Hematopoietic multipotent progenitor cell treated with erythropoietin and hydrocortisone succinate and interleukin-3 and kit ligand, for 4 days (in vitro differentiated cells): ENCODE measurements around the gene EPHA4.

Experiments used
- DNase-seq: peaks from one replicate; pipeline ENCODE4 v3.0.0-alpha.2; 2015

Gene EPHA4

GRCh38 chr2:221464971-221465370 is 107.1 kb downstream of the EPHA4 start:
- no peak for DNase-seq

GRCh38 chr2:221463241-221463896 is 108.7 kb downstream of the EPHA4 start:
- peak; percentile 33 for DNase-seq

GRCh38 chr2:221461901-221462300 is 110.2 kb downstream of the EPHA4 start:
- no peak for DNase-seq

GRCh38 chr2:221460136-221460535 is 112.0 kb downstream of the EPHA4 start:
- no peak for DNase-seq

- no peak for DNase-seq
Measured at GRCh38 chr2:221458578-221458977, 113.5 kb downstream of the EPHA4 start.

- DNase-seq, result no peak
Measured at GRCh38 chr2:221455214-221455613, 116.9 kb downstream of the EPHA4 start.

GRCh38 chr2:221454459-221455105 is 117.5 kb downstream of the EPHA4 start:
- no peak for DNase-seq

- DNase-seq, result peak; percentile 60
Measured at GRCh38 chr2:221451862-221452788, 120.0 kb downstream of the EPHA4 start.

- no peak for DNase-seq
Measured at GRCh38 chr2:221450280-221450679, 121.8 kb downstream of the EPHA4 start.

- no peak for DNase-seq
Measured at GRCh38 chr2:221449406-221449805, 122.7 kb downstream of the EPHA4 start.

GRCh38 chr2:221448844-221449390 is 123.2 kb downstream of the EPHA4 start:
- peak; percentile 49 for DNase-seq

GRCh38 chr2:221448057-221448843 is 123.9 kb downstream of the EPHA4 start:
- DNase-seq, result no peak

- DNase-seq, result no peak
Measured at GRCh38 chr2:221447310-221447709, 124.8 kb downstream of the EPHA4 start.

- DNase-seq, result no peak
Measured at GRCh38 chr2:221446140-221446539, 126.0 kb downstream of the EPHA4 start.

- DNase-seq, result peak; percentile 87
Measured at GRCh38 chr2:221444106-221444505, 128.0 kb downstream of the EPHA4 start.

GRCh38 chr2:221443645-221444044 is 128.5 kb downstream of the EPHA4 start:
- DNase-seq, result no peak

GRCh38 chr2:221442128-221442527 is 130.0 kb downstream of the EPHA4 start:
- no peak for DNase-seq

GRCh38 chr2:221439761-221440479 is 132.2 kb downstream of the EPHA4 start:
- DNase-seq, result no peak

- DNase-seq, result no peak
Measured at GRCh38 chr2:221437056-221437455, 135.0 kb downstream of the EPHA4 start.

- DNase-seq, result no peak
Measured at GRCh38 chr2:221435171-221435570, 136.9 kb downstream of the EPHA4 start.

GRCh38 chr2:221434142-221434541 is 138.0 kb downstream of the EPHA4 start:
- DNase-seq, result no peak

- no peak for DNase-seq
Measured at GRCh38 chr2:221431477-221431876, 140.6 kb downstream of the EPHA4 start.
